Body of pancreas (tissue), 4 donors: ENCODE results near the gene MELK.

Experiments used
- CTCF ChIP-seq, 7 experiments: fragments of 450-650 bp in 4 of 7; fragments of 200-600 bp in 3 of 7; sonication (generic) in 3 of 7; IDR thresholded peaks; one replicate each; pipeline ENCODE4 v1.5.1; 2016 to 2019; ENCODE audit warnings: antibody characterized with exemption in 7 of 7
- POLR2A ChIP-seq, 3 donors: fragments of 450-650 bp; IDR thresholded peaks; one replicate each; pipeline ENCODE4 v1.6.1; 2016; ENCODE audit warnings: antibody characterized with exemption in 3 of 3, mild to moderate bottlenecking in 2 of 3

- TF ChIP-seq CTCF (IDR thresholded peaks at IDR 0.05) (no peak), POLR2A (IDR thresholded peaks at IDR 0.05) (no peak)
Measured at GRCh38 chr9:36542355-36542754, 30.3 kb upstream of the MELK start.
